OCI-LY3 (cell line): ENCODE data around the gene NACC1.

Experiments used
- H2AFZ ChIP-seq: fragments of 200-600, 300-600 bp; shearing (Covaris generic); 2 replicates; pipeline ENCODE4 v1.6.0; 2014; ENCODE audit warnings: antibody characterized with exemption, low read depth, low read length
- H3K27ac ChIP-seq: fragments of 200-600, 300-600 bp; sonication (generic); 2 replicates; pipeline ENCODE4 v1.5.1; 2014; ENCODE audit warnings: mild to moderate bottlenecking, low read length, moderate library complexity, mixed read lengths
- H3K27me3 ChIP-seq: fragments of 200-600, 300-600 bp; sonication (generic); 2 replicates; pipeline ENCODE4 v1.6.1; 2014; ENCODE audit warnings: low read depth, low read length, mixed read lengths
- H3K36me3 ChIP-seq: fragments of 200-600, 300-600 bp; sonication (generic); replicated peaks from 2 replicates; pipeline ENCODE3; 2014; ENCODE audit warnings: low read depth, low read length, mixed read lengths
- H3K4me1 ChIP-seq: fragments of 300-600, 200-600 bp; sonication (generic); 2 replicates; pipeline ENCODE4 v1.6.1; 2014; ENCODE audit warnings: low read length, mixed read lengths
- H3K4me2 ChIP-seq: fragments of 200-600, 300-600 bp; sonication (generic); 2 replicates; pipeline ENCODE4 v1.6.1; 2014; ENCODE audit warnings: low read length, mixed read lengths
- H3K4me3 ChIP-seq: fragments of 300-600, 200-600 bp; sonication (generic); 2 replicates; pipeline ENCODE4 v1.5.1; 2014; ENCODE audit warnings: antibody characterized with exemption, mild to moderate bottlenecking, low read length, moderate library complexity
- H3K79me2 ChIP-seq: fragments of 300-600, 200-600 bp; shearing (Covaris generic); 2 replicates; pipeline ENCODE4 v1.6.1; 2014; ENCODE audit warnings: mild to moderate bottlenecking, low read length, mixed read lengths
- H3K9ac ChIP-seq: fragments of 300-600, 200-600 bp; shearing (Covaris generic); 2 replicates; pipeline ENCODE4 v1.6.0; 2014; ENCODE audit warnings: mild to moderate bottlenecking, low read length, moderate library complexity
- H3K9me3 ChIP-seq: fragments of 200-600, 300-600 bp; shearing (Covaris generic); 2 replicates; pipeline ENCODE4 v1.6.1; 2014; ENCODE audit warnings: low read length, mixed read lengths; ENCODE audit not compliant: insufficient read depth
- H4K20me1 ChIP-seq: fragments of 200-600, 300-600 bp; sonication (generic); 2 replicates; pipeline ENCODE4 v1.6.1; 2016; ENCODE audit warnings: low read length, mixed read lengths; ENCODE audit not compliant: insufficient read depth
- CTCF ChIP-seq: fragments of 200-600, 300-600 bp; sonication (generic); IDR thresholded peaks from 2 replicates; pipeline ENCODE4 v1.5.1; 2014; ENCODE audit warnings: antibody characterized with exemption, low read length, low read depth
- EZH2phosphoT487 ChIP-seq: fragments of 200-600 bp; shearing (Covaris generic); IDR thresholded peaks from 2 replicates; pipeline ENCODE4 v1.6.1; 2018; ENCODE audit warnings: antibody characterized with exemption, mixed run types, low read depth

The NACC1 gene

GRCh38 chr19:13100841-13101589, 17.0 kb upstream of the NACC1 start:
- Histone ChIP-seq H3K4me3 (peak overlapping the region; percentile 90), H3K4me2 (peak overlapping the region; percentile 100), H3K27me3 (no peaks in the 10 kb centered on the region)

DNA sequence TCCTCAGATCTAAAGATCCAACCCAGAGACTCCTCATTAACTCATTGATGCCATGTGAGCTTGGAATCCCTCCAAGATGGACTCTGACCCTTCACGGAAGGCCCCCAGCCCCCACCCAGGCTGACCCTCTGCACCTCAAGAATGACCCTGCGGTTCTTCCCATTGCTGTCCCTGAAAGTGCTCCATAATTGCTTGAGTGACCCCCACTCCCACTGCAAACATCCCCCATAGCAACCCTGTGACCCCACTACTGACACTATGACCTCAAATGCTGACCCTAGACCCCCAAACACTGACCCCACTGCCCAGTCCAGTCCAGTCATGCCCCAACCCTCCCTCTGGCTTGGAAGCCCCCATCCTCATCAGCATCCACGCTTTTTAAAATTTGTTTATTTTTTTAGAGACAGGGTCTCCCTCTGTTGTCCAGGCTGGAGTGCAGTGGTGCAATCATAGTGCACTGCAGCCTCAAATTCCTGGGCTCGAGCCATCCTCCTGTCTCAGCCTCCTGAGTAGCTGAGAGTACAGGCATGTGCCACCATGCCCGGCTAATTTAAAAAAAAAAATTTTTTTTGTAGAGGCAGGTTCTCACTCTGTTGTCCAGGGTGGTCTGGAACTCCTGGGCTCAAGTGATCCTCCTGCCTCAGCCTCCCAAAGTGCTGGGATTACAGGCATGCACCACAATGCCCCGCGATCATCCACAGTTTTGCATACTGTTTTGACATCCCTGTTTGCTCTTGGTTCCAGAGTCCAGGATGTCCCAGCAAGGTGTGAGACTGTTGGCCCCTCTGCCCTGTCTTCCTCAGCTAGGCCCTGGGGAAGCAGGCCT, 16.3 kb upstream of the NACC1 start:
- peak overlapping the region; percentile 100 for H3K4me2 ChIP-seq
- H3K79me2 ChIP-seq: peaks cover 15% of the 10 kb centered on the region
- peak overlapping the region; percentile 99 for H3K27ac ChIP-seq
- H3K4me3 ChIP-seq: peak overlapping the region; percentile 90
- no peak overlapping the region for H2AFZ ChIP-seq
- no peaks in the 10 kb centered on the region for H3K9me3 ChIP-seq
- peaks cover 5% of the 10 kb centered on the region; the same call in 1 of the 2 replicates for H4K20me1 ChIP-seq
- H3K36me3 ChIP-seq: peaks cover 20% of the 10 kb centered on the region
- peaks cover 50% of the 10 kb centered on the region for H3K4me1 ChIP-seq
- no peaks in the 10 kb centered on the region for H3K27me3 ChIP-seq
- TF ChIP-seq CTCF: no peak
- TF ChIP-seq EZH2phosphoT487: no peak
- H3K9ac ChIP-seq: peak overlapping the region; percentile 92

More at GRCh38 chr19:13100841-13101589, 17.0 kb upstream of the NACC1 start:
- Histone ChIP-seq H3K27ac (no peak overlapping the region), H3K79me2 (peaks cover 15% of the 10 kb centered on the region), H2AFZ (no peak overlapping the region), H3K9ac (peak overlapping the region; percentile 92; the same call in 1 of the 2 replicates), H3K4me1 (peaks cover 55% of the 10 kb centered on the region), H3K36me3 (peaks cover 20% of the 10 kb centered on the region), H3K9me3 (no peaks in the 10 kb centered on the region), H4K20me1 (peaks cover 5% of the 10 kb centered on the region; the same call in 1 of the 2 replicates)
- TF ChIP-seq CTCF: peak; percentile 37
- TF ChIP-seq EZH2phosphoT487: no peak

DNA sequence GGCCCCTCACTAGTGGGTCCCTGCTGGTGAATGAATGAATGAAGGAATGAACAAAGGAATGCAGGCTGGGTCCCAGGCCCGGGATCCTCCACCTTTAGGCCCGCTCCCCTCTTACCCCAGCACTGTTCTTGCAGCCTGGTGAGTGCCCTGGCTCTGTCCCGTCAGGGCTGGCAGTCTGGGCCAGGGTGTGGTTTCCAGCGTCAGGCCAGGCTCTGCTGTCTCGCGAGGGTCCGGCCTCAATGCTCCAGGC, 15.7 kb upstream of the NACC1 start:
- Histone ChIP-seq H3K79me2 (peaks cover 15% of the 10 kb centered on the region), H3K36me3 (peaks cover 20% of the 10 kb centered on the region), H3K4me3 (peak overlapping the region; percentile 90), H3K4me1 (peaks cover 50% of the 10 kb centered on the region), H3K9me3 (no peaks in the 10 kb centered on the region), H3K27ac (peak overlapping the region; percentile 99), H3K4me2 (peak overlapping the region; percentile 100), H4K20me1 (peaks cover 5% of the 10 kb centered on the region; the same call in 1 of the 2 replicates), H2AFZ (no peak overlapping the region; the same call in 1 of the 2 replicates), H3K27me3 (no peaks in the 10 kb centered on the region), H3K9ac (peak overlapping the region; percentile 92)
- no peak for TF ChIP-seq CTCF
- no peak for TF ChIP-seq EZH2phosphoT487
